ENCODE measurements around the gene IL22RA1.

Gene IL22RA1

GRCh38 chr1:24142546-24143534 lies at the start of gene IL22RA1:
TSS of gene IL22RA1 (minus strand) at chr1:24143140. CDS start at chr1:24143082, 58 bp downstream.
- Histone ChIP-seq H3K27me3 (ENCODE audit: low read depth) (no peaks in the 10 kb centered on the region), H3K4me1 (no peaks in the 10 kb centered on the region), H3K4me3 (no peak within 1 kb of the TSS; the same call in 1 of the 2 replicates), H3K36me3 (replicated peaks) (no peaks in the 10 kb centered on the region), H3K9me3 (no peaks in the 10 kb centered on the region)
- DNase-seq (ENCODE audit: low spot score in 2 of 2): no peak
- in situ Hi-C loops (cut with MboI; ENCODE audit: low sequenced_read_pairs): no loop called here

- DNase-seq (ENCODE audit: low spot score in 2 of 2): no peak
- H3K4me3 ChIP-seq: no peak overlapping the region
- in situ Hi-C loops (cut with MboI; ENCODE audit: low sequenced_read_pairs): no loop called here
These were observed 48.9 kb upstream of the IL22RA1 start for GRCh38 chr1:24191860-24192259.

GRCh38 chr1:24190983-24191461 lies 48.1 kb upstream of the IL22RA1 start:
- H3K36me3 ChIP-seq (replicated peaks): no peaks in the 10 kb centered on the region
- in situ Hi-C loops (cut with MboI; ENCODE audit: low sequenced_read_pairs): no loop called here
- H3K4me3 ChIP-seq: no peak overlapping the region
- H3K27me3 ChIP-seq (ENCODE audit: low read depth): no peaks in the 10 kb centered on the region
- no peak for DNase-seq (ENCODE audit: low spot score in 2 of 2)
- peaks cover 7% of the 10 kb centered on the region for H3K4me1 ChIP-seq
- H3K9me3 ChIP-seq: no peaks in the 10 kb centered on the region

More at GRCh38 chr1:24191860-24192259, 48.9 kb upstream of the IL22RA1 start:
- Histone ChIP-seq H3K27me3 (ENCODE audit: low read depth) (no peaks in the 10 kb centered on the region), H3K4me1 (peaks cover 6% of the 10 kb centered on the region), H3K9me3 (no peaks in the 10 kb centered on the region), H3K36me3 (replicated peaks) (no peaks in the 10 kb centered on the region)

- H3K27me3 ChIP-seq (ENCODE audit: low read depth): no peaks in the 10 kb centered on the region
- H3K4me3 ChIP-seq: no peak overlapping the region
- in situ Hi-C loops (cut with MboI; ENCODE audit: low sequenced_read_pairs): no loop called here
- no peak for DNase-seq (ENCODE audit: low spot score in 2 of 2)
- no peaks in the 10 kb centered on the region for H3K36me3 ChIP-seq (replicated peaks)
- peaks cover 12% of the 10 kb centered on the region for H3K4me1 ChIP-seq
- no peaks in the 10 kb centered on the region for H3K9me3 ChIP-seq
These were observed 46.6 kb upstream of the IL22RA1 start for GRCh38 chr1:24189528-24189927.

GRCh38 chr1:24186993-24187790 lies 44.3 kb upstream of the IL22RA1 start, which contains the start of gene IFNLR1:
TSS of gene IFNLR1 (minus strand) at chr1:24187289. CDS start at chr1:24187248, 41 bp downstream.
- in situ Hi-C loops (cut with MboI; ENCODE audit: low sequenced_read_pairs): no loop called here
- Histone ChIP-seq H3K27me3 (ENCODE audit: low read depth) (no peaks in the 10 kb centered on the region), H3K4me1 (peaks cover 12% of the 10 kb centered on the region), H3K36me3 (replicated peaks) (no peaks in the 10 kb centered on the region), H3K4me3 (peak within 1 kb of the TSS; percentile 51), H3K9me3 (no peaks in the 10 kb centered on the region)
- peak; percentile 66 to 85 for DNase-seq (ENCODE audit: low spot score in 2 of 2)

- Histone ChIP-seq H3K36me3 (replicated peaks) (no peaks in the 10 kb centered on the region), H3K9me3 (no peaks in the 10 kb centered on the region), H3K27me3 (ENCODE audit: low read depth) (no peaks in the 10 kb centered on the region), H3K4me3 (peak overlapping the region; percentile 51), H3K4me1 (peaks cover 12% of the 10 kb centered on the region)
- DNase-seq (ENCODE audit: low spot score in 2 of 2): no peak
- in situ Hi-C loops (cut with MboI; ENCODE audit: low sequenced_read_pairs): no loop called here
These were observed 43.7 kb upstream of the IL22RA1 start for GRCh38 chr1:24186711-24186992.

- Histone ChIP-seq H3K4me3 (peak overlapping the region; percentile 51), H3K4me1 (peaks cover 12% of the 10 kb centered on the region)
- in situ Hi-C loops (cut with MboI; ENCODE audit: low sequenced_read_pairs): no loop called here
These were observed 43.2 kb upstream of the IL22RA1 start for GRCh38 chr1:24186031-24186710.

GRCh38 chr1:24185076-24185475 lies 42.1 kb upstream of the IL22RA1 start:
- Histone ChIP-seq H3K9me3 (no peaks in the 10 kb centered on the region), H3K36me3 (replicated peaks) (no peaks in the 10 kb centered on the region), H3K4me1 (peaks cover 12% of the 10 kb centered on the region), H3K4me3 (no peak overlapping the region), H3K27me3 (ENCODE audit: low read depth) (no peaks in the 10 kb centered on the region)
- DNase-seq (ENCODE audit: low spot score in 2 of 2): no peak
- in situ Hi-C loops (cut with MboI; ENCODE audit: low sequenced_read_pairs): no loop called here

More at GRCh38 chr1:24186031-24186710, 43.2 kb upstream of the IL22RA1 start:
- DNase-seq (ENCODE audit: low spot score in 2 of 2): peak; percentile 32 to 35
- Histone ChIP-seq H3K36me3 (replicated peaks) (no peaks in the 10 kb centered on the region), H3K27me3 (ENCODE audit: low read depth) (no peaks in the 10 kb centered on the region), H3K9me3 (no peaks in the 10 kb centered on the region)

GRCh38 chr1:24182061-24182460 lies 39.1 kb upstream of the IL22RA1 start:
- in situ Hi-C loops (cut with MboI; ENCODE audit: low sequenced_read_pairs): no loop called here
- Histone ChIP-seq H3K36me3 (replicated peaks) (no peaks in the 10 kb centered on the region), H3K9me3 (no peaks in the 10 kb centered on the region), H3K4me3 (no peak overlapping the region), H3K4me1 (peaks cover 6% of the 10 kb centered on the region), H3K27me3 (ENCODE audit: low read depth) (no peaks in the 10 kb centered on the region)
- no peak for DNase-seq (ENCODE audit: low spot score in 2 of 2)

GRCh38 chr1:24181619-24182018 lies 38.7 kb upstream of the IL22RA1 start:
- in situ Hi-C loops (cut with MboI; ENCODE audit: low sequenced_read_pairs): no loop called here
- no peaks in the 10 kb centered on the region for H3K27me3 ChIP-seq (ENCODE audit: low read depth)
- DNase-seq (ENCODE audit: low spot score in 2 of 2): no peak
- peaks cover 6% of the 10 kb centered on the region for H3K4me1 ChIP-seq
- no peaks in the 10 kb centered on the region for H3K9me3 ChIP-seq
- H3K36me3 ChIP-seq (replicated peaks): no peaks in the 10 kb centered on the region
- no peak overlapping the region for H3K4me3 ChIP-seq

GRCh38 chr1:24180676-24181075 lies 37.7 kb upstream of the IL22RA1 start:
- H3K36me3 ChIP-seq (replicated peaks): no peaks in the 10 kb centered on the region
- in situ Hi-C loops (cut with MboI; ENCODE audit: low sequenced_read_pairs): no loop called here
- no peaks in the 10 kb centered on the region for H3K9me3 ChIP-seq
- H3K4me1 ChIP-seq: peaks cover 7% of the 10 kb centered on the region
- no peak overlapping the region for H3K4me3 ChIP-seq
- no peak for DNase-seq (ENCODE audit: low spot score in 2 of 2)
- no peaks in the 10 kb centered on the region for H3K27me3 ChIP-seq (ENCODE audit: low read depth)

- no peak for DNase-seq (ENCODE audit: low spot score in 2 of 2)
- in situ Hi-C loops (cut with MboI; ENCODE audit: low sequenced_read_pairs): no loop called here
- H3K36me3 ChIP-seq (replicated peaks): no peaks in the 10 kb centered on the region
These were observed 36.4 kb upstream of the IL22RA1 start for GRCh38 chr1:24179251-24179840.

GRCh38 chr1:24178407-24178806 lies 35.5 kb upstream of the IL22RA1 start:
- in situ Hi-C loops (cut with MboI; ENCODE audit: low sequenced_read_pairs): no loop called here
- Histone ChIP-seq H3K27me3 (ENCODE audit: low read depth) (no peaks in the 10 kb centered on the region), H3K36me3 (replicated peaks) (no peaks in the 10 kb centered on the region), H3K4me1 (peaks cover 5% of the 10 kb centered on the region; the same call in 1 of the 2 replicates), H3K4me3 (no peak overlapping the region), H3K9me3 (no peaks in the 10 kb centered on the region)
- no peak for DNase-seq (ENCODE audit: low spot score in 2 of 2)

More at GRCh38 chr1:24179251-24179840, 36.4 kb upstream of the IL22RA1 start:
- no peaks in the 10 kb centered on the region for H3K9me3 ChIP-seq
- no peaks in the 10 kb centered on the region for H3K27me3 ChIP-seq (ENCODE audit: low read depth)
- peaks cover 5% of the 10 kb centered on the region; the same call in 1 of the 2 replicates for H3K4me1 ChIP-seq
- H3K4me3 ChIP-seq: no peak overlapping the region

Measured in HAP-1 (cell line).